ENCODE data around the gene LSM4. TPM values are rescaled to one million over a fixed set of nuclear protein-coding genes. Genes with fewer than 3 reads are reported as not detected.
"Not testable (repeated sequence)": the region's sequence is repeated elsewhere in the genome, so short reads cannot be mapped to it uniquely, and the experiment has no call there.

LSM4 gene
- total and polyA plus RNA-seq, 10 of the 15 experiments (the other 5 are each of a cell fraction or from before 2014, with no cell fraction given) = 12.6 to 652 (median 217) TPM

DNA sequence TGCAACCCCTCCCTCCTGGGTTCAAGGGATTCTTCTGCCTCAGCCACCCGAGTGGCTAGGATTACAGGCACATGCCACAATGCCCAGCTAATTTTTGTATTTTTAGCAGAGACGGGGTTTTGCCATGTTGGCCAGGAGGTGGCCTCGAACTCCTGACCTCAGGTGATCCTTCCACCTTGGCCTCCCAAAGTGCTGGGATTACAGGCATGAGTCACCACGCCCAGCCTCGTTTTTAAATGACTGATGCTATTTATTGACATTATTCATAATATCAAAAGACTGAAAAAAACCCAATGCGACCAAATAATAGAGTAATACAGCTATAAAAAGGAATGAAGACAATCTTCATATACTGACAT is 1.5 kb upstream of the LSM4 start:
- intact Hi-C loops (cut with micrococcal nuclease; ENCODE audit: unreplicated experiment); H4K20me1 ChIP-seq (ENCODE audit: control insufficient read depth, insufficient read depth); H3K9ac ChIP-seq (ENCODE audit: control insufficient read depth, insufficient read depth, low read length); H2AFZ ChIP-seq (ENCODE audit: control insufficient read depth, low read depth, low read length); ATAC-seq; FAIRE-seq; H3K4me2 ChIP-seq (ENCODE audit: control insufficient read depth, insufficient read depth); H3K4me3 ChIP-seq; H3K27me3 ChIP-seq (replicated peaks in 1 of 2; ENCODE audit: control insufficient read depth in 2 of 2, insufficient read depth in 2 of 2, low read length in 1 of 2); BruUV-seq (replicated peaks); H3K36me3 ChIP-seq (ENCODE audit: control insufficient read depth in 2 of 2, insufficient read depth in 2 of 2, low read length in 1 of 2); H3K9me3 ChIP-seq (replicated peaks; ENCODE audit: control insufficient read depth, insufficient read depth, low read length); DNase-seq (ENCODE audit: low read depth, low spot score); H3K27ac ChIP-seq (ENCODE audit: control insufficient read depth, insufficient read depth): not testable (repeated sequence)
- ChIA-PET RAD21 (ENCODE audit: unreplicated experiment) (interaction anchor here (7.6 kb wide), 1 partner anchor 45 kb away, joined by 259 read pairs; the partner anchor contains the start of gene JUND), CTCF (interaction anchor here (0.7 to 11.3 kb wide), 6 partner anchors 20 to 118 kb away, joined by 3 to 516 read pairs (median 3); partner anchors contain the start of genes IQCN and JUND), SMC1A (ENCODE audit: uncharacterized antibody, unreplicated experiment) (interaction anchor here (0.6 to 7.7 kb wide), 3 partner anchors 20 to 49 kb away, joined by 3 to 176 read pairs (median 4); partner anchors contain the start of gene JUND), POLR2A (interaction anchor here (0.6 to 10.4 kb wide), 3 partner anchors 20 to 56 kb away, joined by 3 to 206 read pairs (median 7); partner anchors contain the start of gene JUND)
- 62% methylated on average over 6 of the region's 6 CpGs for WGBS (ENCODE audit: insufficient coverage, insufficient replicate concordance, low lambda C conversion rate, missing lambda C conversion rate)
- H3K4me1 ChIP-seq (ENCODE audit: control insufficient read depth, insufficient read depth, low read length) = peaks cover 24% of the 10 kb centered on the region
- in situ Hi-C loops (cut with MboI) = loop anchor here (5.0 kb wide), 1 partner anchor 47 kb away; no protein-coding TSS in a partner anchor
- H3K79me2 ChIP-seq (ENCODE audit: control insufficient read depth, insufficient read depth, low read length) = peaks cover 35% of the 10 kb centered on the region

DNA sequence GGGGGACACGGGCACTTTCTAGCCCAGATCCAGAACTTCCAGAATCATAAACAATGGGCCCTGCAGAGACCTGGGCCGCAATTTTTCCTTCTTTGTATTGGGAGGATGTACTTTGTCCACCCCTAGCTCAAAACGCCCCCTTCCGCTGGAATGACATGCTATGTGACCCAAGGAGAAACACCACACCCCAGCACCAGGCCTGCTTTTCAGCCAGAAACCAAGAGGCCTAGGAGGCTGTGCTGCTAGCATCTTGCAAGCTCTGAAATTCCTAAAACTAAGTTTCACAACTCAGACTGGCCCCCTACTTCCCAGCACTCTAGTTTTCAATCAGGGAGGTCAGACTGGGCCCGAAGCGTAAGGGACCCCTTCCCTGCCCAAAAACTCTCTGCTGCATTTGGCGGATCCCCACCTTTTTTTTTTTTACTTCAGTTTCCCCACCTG is 538 bp downstream of the LSM4 start:
- peaks cover 32% of the 10 kb centered on the region for H3K4me1 ChIP-seq (ENCODE audit: control insufficient read depth, insufficient read depth, low read length)
- H3K79me2 ChIP-seq (ENCODE audit: control insufficient read depth, insufficient read depth, low read length) = peaks cover 45% of the 10 kb centered on the region
- peak overlapping the region; percentile 86 for H3K4me3 ChIP-seq
- H3K9me3 ChIP-seq (replicated peaks; ENCODE audit: control insufficient read depth, insufficient read depth, low read length) = no peaks in the 10 kb centered on the region; the same call in 2 of the 3 replicates
- ATAC-seq (peak; percentile 63), DNase-seq (ENCODE audit: low read depth, low spot score) (no peak), FAIRE-seq (peak; percentile 49)
- peaks cover 2 to 3% of the 10 kb centered on the region in 2 experiments; a peak in 3 of 4 replicates for H3K36me3 ChIP-seq (ENCODE audit: control insufficient read depth in 2 of 2, insufficient read depth in 2 of 2, low read length in 1 of 2)
- no peaks in the 10 kb centered on the region for H3K27me3 ChIP-seq (replicated peaks in 1 of 2; ENCODE audit: control insufficient read depth in 2 of 2, insufficient read depth in 2 of 2, low read length in 1 of 2)
- BruUV-seq (replicated peaks) = TSS peak; percentile 85
- CTCF ChIA-PET = interaction anchor here (0.6 to 3.8 kb wide), 22 partner anchors 8 to 299 kb away, joined by 3 to 178 read pairs (median 4); partner anchors contain the start of genes JUND and MPV17L2
- intact Hi-C loops (cut with micrococcal nuclease; ENCODE audit: unreplicated experiment) = loop anchor here (1.0 kb wide), 1 partner anchor 18 kb away; no protein-coding TSS in a partner anchor
- peak overlapping the region; percentile 75 for H3K9ac ChIP-seq (ENCODE audit: control insufficient read depth, insufficient read depth, low read length)
- H3K4me2 ChIP-seq (ENCODE audit: control insufficient read depth, insufficient read depth) = peak overlapping the region; percentile 32
- SMC1A ChIA-PET (ENCODE audit: uncharacterized antibody, unreplicated experiment) = interaction anchor here (0.7 to 3.8 kb wide), 14 partner anchors 10 to 94 kb away, joined by 3 to 84 read pairs (median 4); partner anchors contain the start of gene JUND
- POLR2A ChIA-PET = interaction anchor here (0.6 to 4.0 kb wide), 18 partner anchors 10 to 1108 kb away, joined by 3 to 179 read pairs (median 4); partner anchors contain the start of genes JUND, MPV17L2 and RAB3A
- H3K27ac ChIP-seq (ENCODE audit: control insufficient read depth, insufficient read depth) = peak overlapping the region; percentile 90
- WGBS (ENCODE audit: insufficient coverage, insufficient replicate concordance, low lambda C conversion rate, missing lambda C conversion rate) = 0% methylated on average over 7 of the region's 7 CpGs
- no peaks in the 10 kb centered on the region for H4K20me1 ChIP-seq (ENCODE audit: control insufficient read depth, insufficient read depth)
- in situ Hi-C loops (cut with MboI) = loop anchor here (5.0 kb wide), 1 partner anchor 45 kb away; no protein-coding TSS in a partner anchor
- H2AFZ ChIP-seq (ENCODE audit: control insufficient read depth, low read depth, low read length) = no peak overlapping the region
- RAD21 ChIA-PET (ENCODE audit: unreplicated experiment) = interaction anchor here (0.9 to 6.0 kb wide), 13 partner anchors 15 to 131 kb away, joined by 3 to 167 read pairs (median 4); partner anchors contain the start of gene JUND
- TF ChIP-seq SPI1 (IDR thresholded peaks at IDR 0.05; ENCODE audit: borderline replicate concordance, insufficient read depth, low read depth, low read length) (no peak), SMC3 (IDR thresholded peaks at IDR 0.05; ENCODE audit: borderline replicate concordance, low read length) (peak; percentile 25; the same call in 1 of the 2 replicates), TCF3 (IDR thresholded peaks at IDR 0.05; ENCODE audit: borderline replicate concordance, insufficient read depth, low read depth, low read length) (no peak), GABPA (IDR thresholded peaks at IDR 0.05; ENCODE audit: low read depth) (no peak), HDAC2 (IDR thresholded peaks at IDR 0.05) (no peak), FOXM1 (IDR thresholded peaks at IDR 0.05; ENCODE audit: low read depth, low read length) (no peak), SIN3A (IDR thresholded peaks at IDR 0.05; ENCODE audit: low read depth, low read length) (no peak), JUND (IDR thresholded peaks at IDR 0.05; ENCODE audit: low read depth, low read length) (no peak), NBN (IDR thresholded peaks at IDR 0.05) (no peak), ZSCAN29 (IDR thresholded peaks at IDR 0.05) (no peak), RAD21 (IDR thresholded peaks at IDR 0.05; ENCODE audit: insufficient read depth, low read depth, low read length) (peak; percentile 43; the same call in 1 of the 2 replicates), RELA (IDR thresholded peaks at IDR 0.05; ENCODE audit: borderline replicate concordance, partially characterized antibody) (no peak), SIX5 (IDR thresholded peaks at IDR 0.05; ENCODE audit: low read depth, low read length, severe bottlenecking) (no peak)
- TF ChIP-seq, protein P1, sequence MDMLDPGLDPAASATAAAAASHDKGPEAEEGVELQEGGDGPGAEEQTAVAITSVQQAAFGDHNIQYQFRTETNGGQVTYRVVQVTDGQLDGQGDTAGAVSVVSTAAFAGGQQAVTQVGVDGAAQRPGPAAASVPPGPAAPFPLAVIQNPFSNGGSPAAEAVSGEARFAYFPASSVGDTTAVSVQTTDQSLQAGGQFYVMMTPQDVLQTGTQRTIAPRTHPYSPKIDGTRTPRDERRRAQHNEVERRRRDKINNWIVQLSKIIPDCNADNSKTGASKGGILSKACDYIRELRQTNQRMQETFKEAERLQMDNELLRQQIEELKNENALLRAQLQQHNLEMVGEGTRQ (IDR thresholded peaks at IDR 0.05; ENCODE audit: borderline replicate concordance, low read depth, low read length) = no peak
- TF ChIP-seq, protein P2, sequence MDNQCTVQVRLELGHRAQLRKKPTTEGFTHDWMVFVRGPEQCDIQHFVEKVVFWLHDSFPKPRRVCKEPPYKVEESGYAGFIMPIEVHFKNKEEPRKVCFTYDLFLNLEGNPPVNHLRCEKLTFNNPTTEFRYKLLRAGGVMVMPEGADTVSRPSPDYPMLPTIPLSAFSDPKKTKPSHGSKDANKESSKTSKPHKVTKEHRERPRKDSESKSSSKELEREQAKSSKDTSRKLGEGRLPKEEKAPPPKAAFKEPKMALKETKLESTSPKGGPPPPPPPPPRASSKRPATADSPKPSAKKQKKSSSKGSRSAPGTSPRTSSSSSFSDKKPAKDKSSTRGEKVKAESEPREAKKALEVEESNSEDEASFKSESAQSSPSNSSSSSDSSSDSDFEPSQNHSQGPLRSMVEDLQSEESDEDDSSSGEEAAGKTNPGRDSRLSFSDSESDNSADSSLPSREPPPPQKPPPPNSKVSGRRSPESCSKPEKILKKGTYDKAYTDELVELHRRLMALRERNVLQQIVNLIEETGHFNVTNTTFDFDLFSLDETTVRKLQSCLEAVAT (IDR thresholded peaks at IDR 0.05) = no peak
